Cardiac muscle cell (in vitro differentiated cells and primary cell): ENCODE measurements around the gene MGMT. TPM values are rescaled to one million over a fixed set of nuclear protein-coding genes. Genes with fewer than 3 reads are reported as not detected.

Experiments used
- DNase-seq, 2 donors: peaks; one replicate each; pipeline versions ENCODE4 v3.0.0 to v3.0.0-alpha.2; 2010 to 2017; ENCODE audit warnings: low read depth in 1 of 2, low spot score in 1 of 2
- H3K27ac ChIP-seq: fragments of 200-600 bp; sonication (generic); 2 replicates; pipeline ENCODE4 v1.5.1; 2016
- H3K27me3 ChIP-seq: fragments of 200-600 bp; sonication (generic); 2 replicates; pipeline ENCODE4 v1.6.0; 2016; ENCODE audit warnings: control low read depth
- H3K36me3 ChIP-seq: fragments of 200-600 bp; sonication (generic); 2 replicates; pipeline ENCODE4 v1.5.1; 2016; ENCODE audit warnings: control low read depth
- H3K4me1 ChIP-seq: fragments of 200-600 bp; sonication (generic); 2 replicates; pipeline ENCODE4 v1.8.1; 2017; ENCODE audit warnings: low read depth, mild to moderate bottlenecking, mixed run types
- H3K4me3 ChIP-seq: fragments of 200-600 bp; sonication (generic); 2 replicates; pipeline ENCODE4 v1.5.1; 2016; ENCODE audit warnings: mild to moderate bottlenecking
- H3K9me3 ChIP-seq: fragments of 200-600 bp; sonication (generic); 2 replicates; pipeline ENCODE4 v1.5.1; 2017; ENCODE audit warnings: low read depth, mild to moderate bottlenecking, control low read depth
- CTCF ChIP-seq: IDR thresholded peaks from 2 replicates; pipeline ENCODE4 v1.5.1; 2012; ENCODE audit warnings: low read depth, mild to moderate bottlenecking, low read length
- polyA plus RNA-seq: library from polyadenylated mRNA; unstranded; fragments of >200 nt; fragmentation: Nextera tagmentation; extraction: Ambion mirVana; gene quantifications from 2 replicates; pipeline ENCODE4 v1.2.1, GENCODE V29; 2016
- total RNA-seq: library from RNA; depleted of rRNA; stranded (reverse); fragments of >200 nt; gene quantifications from 2 replicates; pipeline ENCODE4 v1.2.3, GENCODE V29; 2016

MGMT gene
- total and polyA plus RNA-seq, 2 experiments from 2014 or later: 21.8 to 28.0 TPM

- TF ChIP-seq CTCF: no peak
- no peak overlapping the region for H3K27ac ChIP-seq
- no peak for DNase-seq
- no peaks in the 10 kb centered on the region for H3K4me1 ChIP-seq
- H3K27me3 ChIP-seq: no peaks in the 10 kb centered on the region
- H3K36me3 ChIP-seq: no peaks in the 10 kb centered on the region
- no peak overlapping the region for H3K4me3 ChIP-seq
- no peaks in the 10 kb centered on the region for H3K9me3 ChIP-seq
These were observed 16.6 kb upstream of the MGMT start for GRCh38 chr10:129450391-129450790.

DNA sequence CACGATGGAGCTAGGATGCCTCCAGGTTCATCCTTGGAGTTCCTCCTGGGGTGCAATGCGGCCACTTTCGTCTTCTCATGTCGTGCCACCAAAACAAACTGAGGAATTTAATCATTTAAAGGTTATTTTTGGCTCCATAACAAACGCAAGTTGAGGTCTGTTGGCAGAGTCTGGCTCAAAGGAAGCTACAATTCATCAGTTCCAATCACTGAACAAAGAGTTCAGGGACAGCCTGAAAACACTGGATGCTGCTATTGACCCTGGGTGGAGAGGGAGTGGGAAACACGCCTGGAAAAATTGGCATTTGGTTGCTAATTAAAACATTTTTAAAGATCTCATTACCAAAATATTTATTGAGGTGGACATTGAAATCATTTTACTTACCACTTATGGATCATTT is 11.4 kb upstream of the MGMT start:
- Histone ChIP-seq H3K4me3 (no peak overlapping the region), H3K27ac (no peak overlapping the region)

DNA sequence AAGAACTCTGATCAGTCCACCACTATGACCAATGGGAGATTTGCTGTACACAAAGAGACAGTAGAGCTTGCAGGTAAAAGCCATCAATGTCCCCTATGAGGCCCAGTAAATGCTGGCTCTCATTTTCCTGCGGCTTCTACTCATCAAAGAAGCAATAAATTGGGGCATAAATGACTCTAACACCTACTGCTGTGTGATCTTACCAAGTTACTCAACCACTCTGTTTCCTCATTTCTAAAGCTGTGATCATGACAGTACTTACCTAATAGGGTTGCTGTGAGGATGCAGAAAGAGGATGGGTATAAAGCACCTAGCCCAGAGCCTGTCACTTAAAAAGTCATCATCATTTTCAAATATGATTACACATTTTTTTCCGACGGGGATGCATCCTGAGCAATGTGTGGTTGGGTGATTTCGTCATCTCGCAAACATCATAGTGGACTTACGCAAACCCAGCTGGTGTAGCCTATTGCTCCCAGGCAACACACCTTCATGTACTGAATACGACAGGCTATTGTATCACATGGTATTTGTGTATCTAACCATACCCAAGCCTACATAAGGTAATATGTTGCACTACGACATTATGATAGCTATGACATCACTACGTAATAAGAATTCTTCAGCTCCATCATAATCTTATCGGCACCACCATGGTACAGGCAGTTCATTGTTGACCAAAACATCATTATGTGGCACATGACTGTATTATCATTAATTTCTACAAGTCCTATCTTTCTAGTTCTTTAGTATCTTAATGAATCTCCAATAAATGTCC is 7.1 kb upstream of the MGMT start:
- no peak for TF ChIP-seq CTCF
- H3K4me3 ChIP-seq: no peak overlapping the region
- no peak for DNase-seq
- H3K36me3 ChIP-seq: no peaks in the 10 kb centered on the region
- H3K27me3 ChIP-seq: no peaks in the 10 kb centered on the region
- H3K9me3 ChIP-seq: no peaks in the 10 kb centered on the region
- no peak overlapping the region for H3K27ac ChIP-seq
- no peaks in the 10 kb centered on the region for H3K4me1 ChIP-seq

More for the DNA sequence above, 11.4 kb upstream of the MGMT start:
- Histone ChIP-seq H3K4me1 (no peaks in the 10 kb centered on the region), H3K9me3 (no peaks in the 10 kb centered on the region), H3K27me3 (no peaks in the 10 kb centered on the region), H3K36me3 (no peaks in the 10 kb centered on the region)
- TF ChIP-seq CTCF: no peak
- no peak for DNase-seq

DNA sequence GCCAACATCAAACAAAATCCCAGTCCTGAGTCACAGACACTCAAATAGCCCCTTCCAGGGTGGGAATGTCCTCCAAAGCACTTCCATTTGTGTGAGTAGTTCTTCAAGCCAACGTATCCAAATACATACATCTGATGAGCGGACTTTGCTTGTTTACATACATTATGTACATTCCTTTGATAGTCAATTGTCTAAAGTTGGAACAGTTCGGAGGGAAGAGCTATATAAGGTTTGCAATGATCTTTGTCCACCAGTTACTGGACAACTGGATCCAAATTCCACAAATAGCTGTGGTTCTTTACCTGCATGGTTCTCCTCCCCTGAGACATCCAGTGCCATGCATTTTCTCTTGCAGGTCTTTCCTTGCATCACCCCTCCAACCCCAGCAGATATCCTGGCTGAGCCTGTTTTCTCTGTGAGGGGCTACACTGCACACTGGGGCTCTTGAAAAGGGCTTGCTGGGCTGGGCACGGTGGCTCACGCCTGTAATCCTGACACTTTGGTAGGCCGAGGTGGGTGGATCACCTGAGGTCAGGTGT is 4.7 kb upstream of the MGMT start:
- Histone ChIP-seq H3K36me3 (no peaks in the 10 kb centered on the region), H3K4me3 (no peak overlapping the region), H3K4me1 (no peaks in the 10 kb centered on the region), H3K27ac (no peak overlapping the region), H3K9me3 (no peaks in the 10 kb centered on the region), H3K27me3 (no peaks in the 10 kb centered on the region)
- no peak for TF ChIP-seq CTCF
- no peak for DNase-seq

GRCh38 chr10:129464251-129464650 is 2.8 kb upstream of the MGMT start:
- Histone ChIP-seq H3K36me3 (no peaks in the 10 kb centered on the region), H3K4me1 (no peaks in the 10 kb centered on the region), H3K4me3 (no peak overlapping the region), H3K9me3 (no peaks in the 10 kb centered on the region), H3K27ac (no peak overlapping the region), H3K27me3 (no peaks in the 10 kb centered on the region)
- no peak for DNase-seq
- no peak for TF ChIP-seq CTCF
